Fibroblast of lung (primary cell): ENCODE results near the gene PPARG.

Source experiments
- EZH2 ChIP-seq: IDR thresholded peaks from 2 replicates; pipeline ENCODE4 v1.5.1; 2012; ENCODE audit warnings: low read length, control low read depth, mild to moderate bottlenecking; ENCODE audit errors: missing control alignments
- TF ChIP-seq, protein P1 (sequence below), 2 donors: IDR thresholded peaks in 1 of 2; conservative IDR thresholded peaks in 1 of 2; 1 replicate in 1 of 2; 2 replicates in 1 of 2; pipeline ENCODE4 v1.5.1; 2011 to 2012; ENCODE audit warnings: low read length in 2 of 2, control low read depth in 1 of 2, inconsistent platforms in 1 of 2, low read depth in 1 of 2, mild to moderate bottlenecking in 1 of 2

DNA sequence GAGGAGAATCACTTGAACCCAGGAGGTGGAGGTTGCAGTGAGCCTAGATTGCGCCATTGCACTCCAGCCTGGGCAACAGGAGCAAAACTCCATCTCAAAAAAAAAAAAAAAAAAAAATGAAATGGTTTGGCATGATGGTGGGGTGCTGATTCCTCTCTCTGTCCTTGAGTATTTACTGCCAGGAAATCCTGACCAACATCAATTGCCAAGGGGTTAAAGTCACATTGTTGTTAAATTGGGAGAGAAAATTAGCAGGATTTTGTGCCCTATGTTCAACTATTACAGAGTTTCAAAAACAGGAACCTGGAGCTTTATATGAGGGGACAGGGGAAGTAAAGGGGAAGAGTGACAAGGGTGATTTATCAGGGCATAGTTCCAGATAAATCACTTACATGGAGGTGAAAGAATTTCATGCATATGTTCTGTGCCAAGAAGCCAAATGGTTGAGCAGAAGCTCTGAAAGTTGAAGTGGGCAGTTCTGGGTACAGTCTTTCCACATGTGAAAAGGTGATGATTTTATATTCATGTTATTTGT lies 124.9 kb downstream of the PPARG start:
- TF ChIP-seq, protein P1, sequence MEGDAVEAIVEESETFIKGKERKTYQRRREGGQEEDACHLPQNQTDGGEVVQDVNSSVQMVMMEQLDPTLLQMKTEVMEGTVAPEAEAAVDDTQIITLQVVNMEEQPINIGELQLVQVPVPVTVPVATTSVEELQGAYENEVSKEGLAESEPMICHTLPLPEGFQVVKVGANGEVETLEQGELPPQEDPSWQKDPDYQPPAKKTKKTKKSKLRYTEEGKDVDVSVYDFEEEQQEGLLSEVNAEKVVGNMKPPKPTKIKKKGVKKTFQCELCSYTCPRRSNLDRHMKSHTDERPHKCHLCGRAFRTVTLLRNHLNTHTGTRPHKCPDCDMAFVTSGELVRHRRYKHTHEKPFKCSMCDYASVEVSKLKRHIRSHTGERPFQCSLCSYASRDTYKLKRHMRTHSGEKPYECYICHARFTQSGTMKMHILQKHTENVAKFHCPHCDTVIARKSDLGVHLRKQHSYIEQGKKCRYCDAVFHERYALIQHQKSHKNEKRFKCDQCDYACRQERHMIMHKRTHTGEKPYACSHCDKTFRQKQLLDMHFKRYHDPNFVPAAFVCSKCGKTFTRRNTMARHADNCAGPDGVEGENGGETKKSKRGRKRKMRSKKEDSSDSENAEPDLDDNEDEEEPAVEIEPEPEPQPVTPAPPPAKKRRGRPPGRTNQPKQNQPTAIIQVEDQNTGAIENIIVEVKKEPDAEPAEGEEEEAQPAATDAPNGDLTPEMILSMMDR (conservative IDR thresholded peaks at IDR 0.05 in 1 of 2, IDR thresholded peaks at IDR 0.05 in 1 of 2; ENCODE audit: low read depth in 1 of 2, low read length in 2 of 2), result no peak
- TF ChIP-seq EZH2, result no peak
